PC-9 (cell line): ENCODE results near the gene PPFIA4.

Source experiments
- EZH2 ChIP-seq: fragments of 200-600 bp; sonication (generic); IDR thresholded peaks from 2 replicates; pipeline ENCODE4 v1.8.0; 2017; ENCODE audit warnings: antibody characterized with exemption, low read depth
- TF ChIP-seq, protein P1 (sequence below): fragments of 200-600 bp; sonication (generic); conservative IDR thresholded peaks from 2 replicates; pipeline ENCODE4 v1.6.1; 2017; ENCODE audit warnings: mixed run types, antibody characterized with exemption, mild to moderate bottlenecking, moderate library complexity

DNA sequence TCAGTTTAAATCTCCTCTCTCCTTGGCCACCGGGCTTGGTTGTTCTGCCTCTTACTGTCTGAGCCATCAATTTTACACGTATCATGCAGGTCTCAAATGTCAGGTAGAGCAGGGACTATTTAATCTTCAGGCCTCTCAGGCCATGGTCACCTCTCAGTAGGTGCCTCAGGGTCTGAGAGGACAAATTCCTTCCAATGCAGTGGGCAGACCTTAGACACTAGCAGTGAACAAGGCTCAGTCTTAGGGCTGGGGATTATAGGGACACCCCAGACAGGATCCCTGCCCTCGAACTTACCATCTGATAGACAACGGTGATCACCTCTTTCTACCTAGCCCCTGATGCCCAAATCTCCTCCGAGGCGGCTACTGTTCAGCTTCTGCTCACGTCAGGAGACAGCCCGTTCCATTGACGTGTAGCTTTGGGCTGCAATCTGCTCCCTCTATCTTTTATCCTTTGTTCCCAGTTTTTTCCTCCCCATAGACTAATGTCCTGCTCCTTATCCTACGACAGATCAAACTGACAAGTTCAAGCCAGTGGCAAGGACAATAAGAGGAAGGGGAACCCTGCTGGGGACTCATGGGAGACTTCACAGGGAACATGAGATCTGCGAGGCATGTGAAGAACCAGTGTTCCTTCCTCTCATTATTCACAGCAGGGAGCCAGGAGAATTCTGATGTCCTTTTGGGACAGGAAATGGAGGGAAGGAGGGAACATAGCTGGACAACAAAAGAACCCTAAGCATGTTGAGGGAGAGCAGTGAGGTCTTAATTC is 60.9 kb downstream of the PPFIA4 start:
- TF ChIP-seq, protein P1, sequence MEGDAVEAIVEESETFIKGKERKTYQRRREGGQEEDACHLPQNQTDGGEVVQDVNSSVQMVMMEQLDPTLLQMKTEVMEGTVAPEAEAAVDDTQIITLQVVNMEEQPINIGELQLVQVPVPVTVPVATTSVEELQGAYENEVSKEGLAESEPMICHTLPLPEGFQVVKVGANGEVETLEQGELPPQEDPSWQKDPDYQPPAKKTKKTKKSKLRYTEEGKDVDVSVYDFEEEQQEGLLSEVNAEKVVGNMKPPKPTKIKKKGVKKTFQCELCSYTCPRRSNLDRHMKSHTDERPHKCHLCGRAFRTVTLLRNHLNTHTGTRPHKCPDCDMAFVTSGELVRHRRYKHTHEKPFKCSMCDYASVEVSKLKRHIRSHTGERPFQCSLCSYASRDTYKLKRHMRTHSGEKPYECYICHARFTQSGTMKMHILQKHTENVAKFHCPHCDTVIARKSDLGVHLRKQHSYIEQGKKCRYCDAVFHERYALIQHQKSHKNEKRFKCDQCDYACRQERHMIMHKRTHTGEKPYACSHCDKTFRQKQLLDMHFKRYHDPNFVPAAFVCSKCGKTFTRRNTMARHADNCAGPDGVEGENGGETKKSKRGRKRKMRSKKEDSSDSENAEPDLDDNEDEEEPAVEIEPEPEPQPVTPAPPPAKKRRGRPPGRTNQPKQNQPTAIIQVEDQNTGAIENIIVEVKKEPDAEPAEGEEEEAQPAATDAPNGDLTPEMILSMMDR: no peak
- no peak for TF ChIP-seq EZH2
